Transverse colon (tissue), 4 donors: ENCODE data around the gene EPHA4.

Source experiments
- POLR2A ChIP-seq: fragments of 450-650 bp; IDR thresholded peaks from one replicate; pipeline ENCODE4 v1.6.1; 2016; ENCODE audit warnings: antibody characterized with exemption, mild to moderate bottlenecking, moderate library complexity
- POLR2AphosphoS5 ChIP-seq, 3 donors: sonication (generic); formaldehyde crosslinking; IDR thresholded peaks; one replicate each; pipeline ENCODE4 v1.6.1; 2016; ENCODE audit warnings: antibody characterized with exemption in 3 of 3
- TF ChIP-seq, protein P1 (sequence below), 5 experiments: fragments of 200-600 bp in 3 of 5; fragments of 450-650 bp in 2 of 5; sonication (generic) in 3 of 5; IDR thresholded peaks; 1 replicate in 2 of 5; 2 replicates in 3 of 5; pipeline ENCODE4 v1.5.1; 2016 to 2017; ENCODE audit warnings: antibody characterized with exemption in 5 of 5, inconsistent platforms in 3 of 5, mild to moderate bottlenecking in 2 of 5, moderate library complexity in 1 of 5

DNA sequence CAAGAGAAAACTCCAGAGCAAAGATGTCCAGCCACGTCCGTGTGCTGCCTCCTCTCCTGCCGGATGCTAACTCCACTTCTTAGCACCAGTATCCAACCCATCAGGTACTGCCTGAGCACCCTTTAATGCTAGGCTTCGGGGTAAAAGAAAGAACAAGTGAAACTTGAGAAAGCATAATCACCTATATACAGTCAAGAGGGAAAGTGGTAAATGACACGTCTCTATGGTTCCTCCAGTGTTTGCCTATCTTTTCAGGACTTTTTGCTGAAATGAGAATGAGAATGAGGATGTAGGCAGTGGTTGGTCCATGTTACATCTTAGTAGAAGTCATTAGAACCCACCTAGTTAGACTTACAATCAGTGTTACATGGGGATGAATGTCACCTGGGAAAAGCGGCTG lies 47.9 kb downstream of the EPHA4 start:
- TF ChIP-seq POLR2A (no peak), POLR2AphosphoS5 (IDR thresholded peaks at IDR 0.05) (no peak)
- TF ChIP-seq, protein P1, sequence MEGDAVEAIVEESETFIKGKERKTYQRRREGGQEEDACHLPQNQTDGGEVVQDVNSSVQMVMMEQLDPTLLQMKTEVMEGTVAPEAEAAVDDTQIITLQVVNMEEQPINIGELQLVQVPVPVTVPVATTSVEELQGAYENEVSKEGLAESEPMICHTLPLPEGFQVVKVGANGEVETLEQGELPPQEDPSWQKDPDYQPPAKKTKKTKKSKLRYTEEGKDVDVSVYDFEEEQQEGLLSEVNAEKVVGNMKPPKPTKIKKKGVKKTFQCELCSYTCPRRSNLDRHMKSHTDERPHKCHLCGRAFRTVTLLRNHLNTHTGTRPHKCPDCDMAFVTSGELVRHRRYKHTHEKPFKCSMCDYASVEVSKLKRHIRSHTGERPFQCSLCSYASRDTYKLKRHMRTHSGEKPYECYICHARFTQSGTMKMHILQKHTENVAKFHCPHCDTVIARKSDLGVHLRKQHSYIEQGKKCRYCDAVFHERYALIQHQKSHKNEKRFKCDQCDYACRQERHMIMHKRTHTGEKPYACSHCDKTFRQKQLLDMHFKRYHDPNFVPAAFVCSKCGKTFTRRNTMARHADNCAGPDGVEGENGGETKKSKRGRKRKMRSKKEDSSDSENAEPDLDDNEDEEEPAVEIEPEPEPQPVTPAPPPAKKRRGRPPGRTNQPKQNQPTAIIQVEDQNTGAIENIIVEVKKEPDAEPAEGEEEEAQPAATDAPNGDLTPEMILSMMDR (IDR thresholded peaks at IDR 0.05), result no peak
